NCI-H1436 treated with DMSO at 0.1 percent for 48 hours (cell line): Measurements from ENCODE around the gene SYCE3.

ENCODE experiments used
- DNase-seq: peaks from one replicate; lab custom pipeline; 2025; lab: John Stamatoyannopoulos, UW

Gene SYCE3

GRCh38 chr22:50530877-50531545 is 31.7 kb downstream of the SYCE3 start:
- DNase-seq: peak; percentile 17

- no peak for DNase-seq
Observed at GRCh38 chr22:50530580-50530876, 32.2 kb downstream of the SYCE3 start.

- no peak for DNase-seq
Observed at GRCh38 chr22:50529897-50530579, 32.7 kb downstream of the SYCE3 start, which contains the start of gene TYMP. Gene TYMP, minus strand, starts transcription at chr22:50530012. Its CDS starts 303 bp downstream, at chr22:50529709.

- DNase-seq: no peak
Observed at GRCh38 chr22:50529416-50529896, 33.3 kb downstream of the SYCE3 start.

GRCh38 chr22:50528682-50529415 is 33.9 kb downstream of the SYCE3 start:
- no peak for DNase-seq

- DNase-seq: no peak
Observed at GRCh38 chr22:50527921-50528681, 34.6 kb downstream of the SYCE3 start.

- DNase-seq: no peak
Observed at GRCh38 chr22:50526834-50527801, 35.6 kb downstream of the SYCE3 start.

- no peak for DNase-seq
Observed at GRCh38 chr22:50526108-50526833, 36.4 kb downstream of the SYCE3 start.

- no peak for DNase-seq
Observed at GRCh38 chr22:50525858-50526107, 36.9 kb downstream of the SYCE3 start.

GRCh38 chr22:50525104-50525857 is 37.4 kb downstream of the SYCE3 start, which contains the start of gene SCO2:
Gene SCO2, minus strand, starts transcription at chr22:50525598. Its CDS starts 1,187 bp downstream, at chr22:50524411.
- peak; percentile 77 for DNase-seq

GRCh38 chr22:50524676-50525103 is 38.0 kb downstream of the SYCE3 start:
- no peak for DNase-seq

- no peak for DNase-seq
Observed at GRCh38 chr22:50523806-50524675, 38.7 kb downstream of the SYCE3 start.

GRCh38 chr22:50523458-50523805 is 39.3 kb downstream of the SYCE3 start:
- no peak for DNase-seq

GRCh38 chr22:50522806-50523438 is 39.8 kb downstream of the SYCE3 start:
- DNase-seq: no peak

- DNase-seq: no peak
Observed at GRCh38 chr22:50522208-50522805, 40.4 kb downstream of the SYCE3 start.

GRCh38 chr22:50521710-50522109 is 41.0 kb downstream of the SYCE3 start:
- DNase-seq: no peak

- DNase-seq: no peak
Observed at GRCh38 chr22:50520826-50521453, 41.8 kb downstream of the SYCE3 start.
